ENCODE data around the gene EHD4.

EHD4 gene

DNA sequence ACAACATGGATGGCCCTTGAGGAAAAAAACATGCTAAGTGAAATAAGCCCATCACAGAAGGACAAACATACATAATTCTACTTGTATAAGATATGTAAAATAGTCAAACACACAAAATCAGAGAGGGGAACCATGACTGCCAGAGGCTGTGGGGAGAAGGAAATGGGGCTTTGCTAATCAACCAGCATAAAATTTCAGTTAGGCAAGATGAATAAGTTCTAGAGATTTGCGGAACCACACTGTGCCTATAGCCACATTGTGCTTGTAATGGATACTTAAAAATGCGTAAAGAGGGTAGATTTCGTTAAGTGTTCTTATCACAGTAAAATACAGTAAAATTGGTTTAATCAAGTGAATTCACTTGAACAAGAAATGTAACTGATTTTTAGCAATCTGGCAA, 44.8 kb downstream of the EHD4 start:
- DNase-seq (ENCODE audit: low read depth) = no peak
- TF ChIP-seq, protein P1, sequence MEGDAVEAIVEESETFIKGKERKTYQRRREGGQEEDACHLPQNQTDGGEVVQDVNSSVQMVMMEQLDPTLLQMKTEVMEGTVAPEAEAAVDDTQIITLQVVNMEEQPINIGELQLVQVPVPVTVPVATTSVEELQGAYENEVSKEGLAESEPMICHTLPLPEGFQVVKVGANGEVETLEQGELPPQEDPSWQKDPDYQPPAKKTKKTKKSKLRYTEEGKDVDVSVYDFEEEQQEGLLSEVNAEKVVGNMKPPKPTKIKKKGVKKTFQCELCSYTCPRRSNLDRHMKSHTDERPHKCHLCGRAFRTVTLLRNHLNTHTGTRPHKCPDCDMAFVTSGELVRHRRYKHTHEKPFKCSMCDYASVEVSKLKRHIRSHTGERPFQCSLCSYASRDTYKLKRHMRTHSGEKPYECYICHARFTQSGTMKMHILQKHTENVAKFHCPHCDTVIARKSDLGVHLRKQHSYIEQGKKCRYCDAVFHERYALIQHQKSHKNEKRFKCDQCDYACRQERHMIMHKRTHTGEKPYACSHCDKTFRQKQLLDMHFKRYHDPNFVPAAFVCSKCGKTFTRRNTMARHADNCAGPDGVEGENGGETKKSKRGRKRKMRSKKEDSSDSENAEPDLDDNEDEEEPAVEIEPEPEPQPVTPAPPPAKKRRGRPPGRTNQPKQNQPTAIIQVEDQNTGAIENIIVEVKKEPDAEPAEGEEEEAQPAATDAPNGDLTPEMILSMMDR (conservative IDR thresholded peaks at IDR 0.05; ENCODE audit: low read depth, low read length) = no peak

DNA sequence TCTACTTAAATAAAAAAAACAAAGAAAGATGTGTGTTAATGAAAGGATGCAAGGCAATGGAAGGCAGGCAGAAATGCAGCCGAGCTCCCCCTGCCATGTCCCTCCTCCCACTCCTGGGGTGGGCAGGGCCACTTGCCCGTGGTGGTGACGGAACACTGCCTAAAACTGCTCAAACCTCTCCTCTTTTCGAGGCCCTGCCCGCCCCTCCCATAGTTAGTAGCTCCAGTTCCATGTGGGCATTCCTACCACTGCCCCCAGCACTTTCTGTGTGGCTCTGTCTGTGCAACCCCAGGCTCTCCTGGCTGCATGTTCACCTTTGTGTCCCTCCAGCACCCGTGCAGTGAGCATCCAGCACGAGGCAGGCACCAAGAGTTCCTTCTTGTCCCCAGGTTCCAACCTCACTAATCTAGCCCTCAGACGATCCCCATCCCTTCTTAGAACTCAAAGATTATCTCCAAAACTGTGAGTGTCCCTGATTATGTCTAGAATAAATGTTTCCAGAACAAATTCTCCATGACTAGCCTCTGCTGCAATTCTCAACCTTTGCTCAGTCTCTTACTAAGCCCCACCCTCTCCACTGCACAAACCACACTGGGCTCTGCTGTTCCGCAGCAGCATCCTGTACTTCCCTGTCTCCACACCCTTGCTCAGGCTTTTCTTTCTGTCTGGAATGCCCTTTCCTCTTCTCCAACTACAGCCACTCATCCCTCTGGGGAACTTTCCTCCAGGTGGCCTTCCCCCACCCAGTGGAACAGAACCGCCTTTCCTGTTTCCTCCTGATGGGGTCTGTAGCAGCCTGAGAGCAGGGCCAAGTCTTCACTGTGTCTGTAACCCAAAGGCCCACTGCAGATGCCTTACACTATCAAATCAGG, 45.9 kb downstream of the EHD4 start:
- TF ChIP-seq, protein P1 (conservative IDR thresholded peaks at IDR 0.05; ENCODE audit: low read depth, low read length) = no peak
- H3K4me3 ChIP-seq (ENCODE audit: low read length) = no peak overlapping the region
- no peak for DNase-seq (ENCODE audit: low read depth)

More for the DNA sequence above, 44.8 kb downstream of the EHD4 start:
- no peak overlapping the region for H3K4me3 ChIP-seq (ENCODE audit: low read length)

DNA sequence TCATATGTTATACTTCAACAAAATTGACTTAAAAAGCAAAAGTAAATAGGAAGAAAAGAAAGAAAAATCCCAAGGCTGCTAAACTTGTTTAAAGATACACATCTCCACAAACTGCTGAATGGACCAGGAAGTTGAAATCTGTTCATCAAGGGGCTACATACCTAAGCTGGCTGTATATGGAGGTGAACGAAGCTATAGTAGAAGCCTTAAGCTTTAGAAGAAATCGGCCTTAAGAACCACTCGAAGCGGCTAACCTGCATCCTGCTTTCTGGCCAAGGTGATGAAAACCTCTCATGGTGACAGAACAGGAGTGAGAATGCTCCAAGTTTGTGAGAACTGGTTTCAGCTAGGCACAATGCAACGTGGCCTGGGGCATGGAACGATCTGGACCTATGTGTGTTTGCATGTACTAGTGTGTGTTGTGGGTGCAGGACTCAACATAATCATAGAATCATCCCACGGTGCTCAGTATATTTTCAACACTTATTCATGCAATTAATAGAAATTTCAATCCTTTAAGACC, 47.2 kb downstream of the EHD4 start:
- TF ChIP-seq, protein P1 (conservative IDR thresholded peaks at IDR 0.05; ENCODE audit: low read depth, low read length) = no peak
- DNase-seq (ENCODE audit: low read depth) = no peak
- H3K4me3 ChIP-seq (ENCODE audit: low read length) = no peak overlapping the region

DNA sequence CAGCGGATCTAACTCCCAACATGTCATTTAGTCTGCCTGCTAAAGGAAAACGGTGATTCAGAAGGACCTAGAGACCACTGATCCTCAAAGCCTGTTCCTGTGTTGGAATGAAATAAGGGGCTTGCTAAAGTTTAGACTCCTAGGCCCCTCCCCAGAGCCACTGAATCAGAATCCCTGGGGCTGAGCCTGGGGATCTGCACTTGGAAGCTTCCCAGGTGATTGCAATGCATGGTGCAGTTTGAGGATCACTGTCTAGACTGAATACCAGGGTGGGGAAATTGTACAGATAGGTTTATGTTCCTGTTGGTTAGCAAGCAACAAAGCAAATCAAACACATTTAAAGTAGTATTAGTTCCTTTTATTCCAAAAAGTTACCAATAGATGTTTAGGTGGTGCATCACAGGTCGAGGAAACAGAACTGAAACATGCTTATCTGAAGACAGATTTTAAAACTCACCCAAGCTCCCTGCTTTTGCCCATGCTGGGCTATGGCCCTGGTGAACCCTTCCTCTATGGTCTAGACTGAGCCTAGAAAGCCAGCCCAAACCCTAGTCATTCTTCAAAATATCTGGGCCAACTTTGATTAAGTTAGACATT, 48.9 kb downstream of the EHD4 start:
- TF ChIP-seq, protein P1 (conservative IDR thresholded peaks at IDR 0.05; ENCODE audit: low read depth, low read length) = no peak
- H3K4me3 ChIP-seq (ENCODE audit: low read length) = no peak overlapping the region
- no peak for DNase-seq (ENCODE audit: low read depth)

DNA sequence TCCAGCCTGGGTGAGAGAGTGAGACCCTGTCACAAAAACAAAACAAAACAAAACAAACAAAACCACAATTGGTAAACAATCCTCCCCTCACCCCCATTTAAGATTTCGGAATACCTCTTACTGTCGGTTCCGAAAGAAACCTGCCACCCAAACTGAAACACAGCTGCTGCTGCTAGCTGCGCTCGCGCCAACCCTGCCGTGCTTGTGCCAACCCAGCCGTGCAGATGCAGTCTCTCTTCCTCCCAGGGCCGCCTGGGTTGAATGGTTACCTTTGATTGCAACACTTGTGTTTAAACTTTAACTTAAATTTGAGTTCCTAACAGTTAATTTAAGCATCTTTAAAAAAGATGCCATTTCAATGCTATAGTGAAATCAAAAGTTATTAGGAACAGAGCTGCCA, 50.0 kb downstream of the EHD4 start:
- TF ChIP-seq, protein P1 (conservative IDR thresholded peaks at IDR 0.05; ENCODE audit: low read depth, low read length) = no peak
- H3K4me3 ChIP-seq (ENCODE audit: low read length) = no peak overlapping the region
- no peak for DNase-seq (ENCODE audit: low read depth)

DNA sequence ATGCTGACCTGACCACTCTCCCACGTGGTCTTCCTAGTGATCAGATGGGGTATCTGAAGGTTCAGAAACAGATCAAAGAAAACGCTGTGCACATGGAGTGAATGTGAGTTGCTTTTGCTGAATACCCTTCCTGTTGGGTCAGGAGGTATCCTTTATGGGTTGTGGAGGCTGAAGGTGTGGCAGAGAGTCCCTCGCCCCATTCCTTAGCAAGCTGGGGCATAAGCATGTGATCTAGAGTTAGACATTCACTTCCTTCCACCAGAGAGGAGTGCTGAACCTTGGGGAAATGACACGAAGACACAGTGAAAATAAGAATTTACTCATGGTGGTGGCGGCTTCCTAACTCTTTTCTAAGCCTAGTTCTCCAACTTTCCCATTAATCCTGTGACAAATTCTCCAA, 50.7 kb downstream of the EHD4 start:
- TF ChIP-seq, protein P1 (conservative IDR thresholded peaks at IDR 0.05; ENCODE audit: low read depth, low read length) = no peak
- H3K4me3 ChIP-seq (ENCODE audit: low read length) = no peak overlapping the region
- DNase-seq (ENCODE audit: low read depth) = no peak
